ENCODE results near the gene CNOT3. TPM values are rescaled to one million over a fixed set of nuclear protein-coding genes. Genes with fewer than 3 reads are reported as not detected.

CNOT3 gene
- total RNA-seq, 4 donors from 2014 or later = 21.6 to 30.3 (median 24.8) TPM

DNA sequence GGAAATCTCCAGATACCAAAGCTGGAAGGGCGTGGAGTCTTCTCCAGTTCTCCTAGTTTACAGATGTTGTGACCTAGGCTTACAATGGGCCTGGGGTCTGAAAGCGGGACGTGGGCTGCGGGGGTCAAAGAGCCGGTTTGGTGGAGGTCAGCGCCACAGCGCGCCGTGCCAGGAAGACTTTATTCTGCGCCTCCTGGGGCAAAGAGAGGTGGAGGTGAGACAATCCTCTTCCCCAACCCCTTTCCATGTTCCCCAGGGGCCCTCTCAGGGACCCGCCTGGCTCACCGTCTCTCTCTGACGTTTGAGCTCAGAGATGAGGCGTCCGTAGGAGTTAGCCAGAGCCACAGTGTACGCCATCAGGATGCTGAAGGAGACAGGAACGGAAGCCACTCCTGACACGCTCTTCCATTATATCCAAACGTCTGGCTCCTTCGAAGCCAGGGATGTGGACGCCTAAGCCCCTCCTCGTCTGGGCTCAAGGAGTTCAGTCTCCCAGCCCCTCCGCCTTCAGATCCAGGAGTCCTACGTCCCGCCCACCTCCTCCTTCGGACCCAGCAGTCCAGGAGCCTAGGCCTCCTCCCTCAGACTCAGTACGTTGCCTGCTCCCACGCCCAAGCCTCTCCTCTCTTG lies 22.7 kb downstream of the CNOT3 start:
- WGBS, 2 donors = 2 to 3% methylated on average over 28 of the region's 28 CpGs
- Histone ChIP-seq H3K27me3 (no peaks in the 10 kb centered on the region), H3K27ac (peak overlapping the region; percentile 40 to 96 (median 86)), H3K4me1 (peaks cover 0 to 61% (median 31%) of the 10 kb centered on the region in 4 donors), H3K36me3 (peaks cover 0 to 31% (median 28%) of the 10 kb centered on the region in 3 donors), H3K4me3 (peak overlapping the region; percentile 56 to 77 (median 67)), H3K9me3 (no peaks in the 10 kb centered on the region)
- DNase-seq (ENCODE audit: low spot score in 2 of 2) = no peak
- TF ChIP-seq POLR2A (IDR thresholded peaks at IDR 0.05) = no peak

GRCh38 chr19:54160854-54161253 lies 23.3 kb downstream of the CNOT3 start:
- Histone ChIP-seq H3K27ac (peak overlapping the region in 2 of 4 donors; percentile 79 to 92), H3K4me1 (peaks cover 0 to 61% (median 31%) of the 10 kb centered on the region in 4 donors), H3K27me3 (no peaks in the 10 kb centered on the region), H3K9me3 (no peaks in the 10 kb centered on the region), H3K4me3 (peak overlapping the region in 3 of 4 donors; percentile 57 to 77 (median 77)), H3K36me3 (peaks cover 0 to 26% (median 23%) of the 10 kb centered on the region in 3 donors)
- no peak for DNase-seq (ENCODE audit: low spot score in 2 of 2)
- TF ChIP-seq POLR2A (IDR thresholded peaks at IDR 0.05) (no peak), EP300 (IDR thresholded peaks at IDR 0.05) (no peak)
- TF ChIP-seq, protein P1, sequence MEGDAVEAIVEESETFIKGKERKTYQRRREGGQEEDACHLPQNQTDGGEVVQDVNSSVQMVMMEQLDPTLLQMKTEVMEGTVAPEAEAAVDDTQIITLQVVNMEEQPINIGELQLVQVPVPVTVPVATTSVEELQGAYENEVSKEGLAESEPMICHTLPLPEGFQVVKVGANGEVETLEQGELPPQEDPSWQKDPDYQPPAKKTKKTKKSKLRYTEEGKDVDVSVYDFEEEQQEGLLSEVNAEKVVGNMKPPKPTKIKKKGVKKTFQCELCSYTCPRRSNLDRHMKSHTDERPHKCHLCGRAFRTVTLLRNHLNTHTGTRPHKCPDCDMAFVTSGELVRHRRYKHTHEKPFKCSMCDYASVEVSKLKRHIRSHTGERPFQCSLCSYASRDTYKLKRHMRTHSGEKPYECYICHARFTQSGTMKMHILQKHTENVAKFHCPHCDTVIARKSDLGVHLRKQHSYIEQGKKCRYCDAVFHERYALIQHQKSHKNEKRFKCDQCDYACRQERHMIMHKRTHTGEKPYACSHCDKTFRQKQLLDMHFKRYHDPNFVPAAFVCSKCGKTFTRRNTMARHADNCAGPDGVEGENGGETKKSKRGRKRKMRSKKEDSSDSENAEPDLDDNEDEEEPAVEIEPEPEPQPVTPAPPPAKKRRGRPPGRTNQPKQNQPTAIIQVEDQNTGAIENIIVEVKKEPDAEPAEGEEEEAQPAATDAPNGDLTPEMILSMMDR (IDR thresholded peaks at IDR 0.05) = no peak
- WGBS, 2 donors = 37 to 38% methylated on average over 13 of the region's 13 CpGs

- WGBS, 2 donors = 3% methylated on average over 19 to 34 of the region's 35 CpGs
- Histone ChIP-seq H3K4me1 (peaks cover 0 to 61% (median 31%) of the 10 kb centered on the region in 4 donors), H3K4me3 (peak overlapping the region in 2 of 4 donors; percentile 39 to 51), H3K36me3 (peaks cover 0 to 11% (median 10%) of the 10 kb centered on the region in 3 donors), H3K27ac (peak overlapping the region in 2 of 4 donors; percentile 39 to 43), H3K27me3 (no peaks in the 10 kb centered on the region), H3K9me3 (no peaks in the 10 kb centered on the region)
- peak; percentile 73 to 79 for DNase-seq (ENCODE audit: low spot score in 2 of 2)
- TF ChIP-seq EP300 (IDR thresholded peaks at IDR 0.05) (peak in 1 of 2 donors; percentile 20), POLR2A (IDR thresholded peaks at IDR 0.05) (no peak)
- TF ChIP-seq, protein P1 (IDR thresholded peaks at IDR 0.05) = no peak
Measured at GRCh38 chr19:54162241-54162805, 24.8 kb downstream of the CNOT3 start.

DNA sequence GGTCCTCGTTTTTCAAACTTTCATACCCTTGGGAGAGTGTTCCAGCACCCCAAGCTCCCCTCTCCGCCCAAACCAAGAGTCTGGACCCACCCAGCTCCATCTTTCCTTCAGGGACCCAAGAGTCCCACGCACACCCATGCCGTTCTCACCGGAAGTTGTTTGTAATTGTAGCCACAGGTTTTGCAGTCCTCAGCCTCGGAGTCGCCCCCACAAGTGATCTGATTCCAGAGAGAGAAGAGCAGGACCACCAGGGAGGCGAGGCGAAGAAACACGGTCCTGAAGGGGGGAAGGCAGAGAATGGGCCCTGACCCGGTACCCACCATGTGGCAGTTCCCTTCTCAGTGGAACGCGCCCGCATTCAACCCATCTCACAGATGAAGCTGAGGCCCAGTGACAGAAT lies 25.3 kb downstream of the CNOT3 start:
- peak overlapping the region in 1 of 4 donors; percentile 51 for H3K4me3 ChIP-seq

GRCh38 chr19:54164369-54165068 lies 27.0 kb downstream of the CNOT3 start:
- Histone ChIP-seq H3K4me1 (peaks cover 0 to 51% (median 24%) of the 10 kb centered on the region in 4 donors), H3K36me3 (no peaks in the 10 kb centered on the region), H3K27ac (no peak overlapping the region), H3K27me3 (no peaks in the 10 kb centered on the region), H3K4me3 (no peak overlapping the region), H3K9me3 (no peaks in the 10 kb centered on the region)
- WGBS, 2 donors = 9 to 14% methylated on average over 37 of the region's 37 CpGs
- TF ChIP-seq EP300 (IDR thresholded peaks at IDR 0.05) = no peak
- no peak for TF ChIP-seq POLR2A (IDR thresholded peaks at IDR 0.05)
- TF ChIP-seq, protein P1 (IDR thresholded peaks at IDR 0.05) = no peak
- peak in 1 of 2 donors; percentile 36 for DNase-seq (ENCODE audit: low spot score in 2 of 2)

More for the DNA sequence above, 25.3 kb downstream of the CNOT3 start:
- no peaks in the 10 kb centered on the region for H3K9me3 ChIP-seq
- WGBS, 2 donors = 61 to 70% methylated on average over 14 of the region's 14 CpGs
- no peak for TF ChIP-seq EP300 (IDR thresholded peaks at IDR 0.05)
- TF ChIP-seq, protein P1 (IDR thresholded peaks at IDR 0.05) = no peak
- TF ChIP-seq POLR2A (IDR thresholded peaks at IDR 0.05) = no peak
- DNase-seq (ENCODE audit: low spot score in 2 of 2) = no peak
- H3K27me3 ChIP-seq = no peaks in the 10 kb centered on the region
- H3K36me3 ChIP-seq = peaks cover 0 to 5% (median 4%) of the 10 kb centered on the region in 3 donors
- peaks cover 0 to 57% (median 31%) of the 10 kb centered on the region in 4 donors for H3K4me1 ChIP-seq
- H3K27ac ChIP-seq = peak overlapping the region in 2 of 4 donors; percentile 39 to 60
